Measurements from ENCODE around the gene GPC3. TPM values are rescaled to one million over a fixed set of nuclear protein-coding genes. Genes with fewer than 3 reads are reported as not detected.

Gene GPC3
- total and polyA plus RNA-seq, 2 donors = 22.1 to 192 TPM

GRCh38 chrX:133661962-133662839, 323.2 kb downstream of the GPC3 start:
- Histone ChIP-seq H3K36me3 (ENCODE audit: insufficient read depth) (no peaks in the 10 kb centered on the region), H3K4me3 (ENCODE audit: low read depth, low read length) (no peak overlapping the region), H3K27ac (ENCODE audit: low read depth) (no peak overlapping the region), H3K4me1 (ENCODE audit: insufficient read depth) (no peaks in the 10 kb centered on the region)
- no peak for DNase-seq (ENCODE audit: extremely low spot score)
- WGBS = 82% methylated on average over 3 of the region's 3 CpGs

DNA sequence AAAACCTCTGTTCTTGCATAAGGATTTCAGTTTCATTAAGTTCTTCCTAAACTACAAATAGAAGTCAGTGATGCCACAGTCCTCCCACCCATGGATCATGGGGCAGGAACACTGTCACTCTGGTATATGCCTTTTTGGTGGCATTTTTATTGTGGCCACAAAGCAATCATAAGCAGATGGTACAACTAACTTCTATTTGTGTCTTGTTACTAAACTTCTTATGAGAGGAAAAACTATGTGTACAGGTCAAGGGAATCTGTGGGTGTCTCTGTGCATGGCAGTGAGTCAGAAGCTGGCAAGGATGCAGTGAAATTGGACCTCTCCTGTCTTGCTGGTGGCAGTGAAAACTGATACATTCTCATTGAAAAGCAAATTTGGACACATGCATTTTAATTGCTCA, 325.1 kb downstream of the GPC3 start:
- H3K4me3 ChIP-seq (ENCODE audit: low read depth, low read length) = no peak overlapping the region
- H3K36me3 ChIP-seq (ENCODE audit: insufficient read depth) = no peaks in the 10 kb centered on the region
- H3K27ac ChIP-seq (ENCODE audit: low read depth) = no peak overlapping the region
- no peak for DNase-seq (ENCODE audit: extremely low spot score)
- H3K4me1 ChIP-seq (ENCODE audit: insufficient read depth) = no peaks in the 10 kb centered on the region

DNA sequence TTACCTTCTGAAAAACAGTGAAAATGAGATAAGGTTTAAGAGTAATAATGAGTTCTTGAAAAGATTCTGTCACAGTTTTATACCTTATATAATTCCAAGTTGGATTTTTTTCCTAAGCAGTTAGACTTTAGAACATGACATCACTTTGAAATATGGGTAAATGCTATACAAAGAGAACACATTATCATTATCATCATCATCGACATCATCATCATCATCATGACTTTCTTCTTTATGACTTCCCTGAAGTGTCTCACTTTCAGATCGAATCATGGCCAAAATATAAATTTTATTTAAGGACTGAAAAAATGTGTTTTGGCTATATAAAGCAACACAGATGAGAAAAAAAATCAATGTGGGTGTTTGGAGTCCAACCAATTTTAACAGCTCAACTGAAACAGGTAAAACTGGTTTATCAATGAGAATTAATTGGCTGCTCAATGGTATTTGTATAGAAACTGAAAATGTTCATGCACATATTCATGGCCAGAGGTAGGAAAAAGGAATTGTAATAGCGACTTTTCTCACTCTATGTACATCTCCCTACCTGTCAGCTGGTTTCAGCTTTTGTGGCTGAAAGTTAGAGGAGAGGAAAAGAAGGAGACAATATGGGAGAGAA, 327.0 kb downstream of the GPC3 start:
- no peak overlapping the region for H3K27ac ChIP-seq (ENCODE audit: low read depth)
- H3K4me1 ChIP-seq (ENCODE audit: insufficient read depth) = no peaks in the 10 kb centered on the region
- 86% methylated on average over 3 of the region's 3 CpGs for WGBS
- no peak overlapping the region for H3K4me3 ChIP-seq (ENCODE audit: low read depth, low read length)
- no peaks in the 10 kb centered on the region for H3K36me3 ChIP-seq (ENCODE audit: insufficient read depth)
- no peak for DNase-seq (ENCODE audit: extremely low spot score)

GRCh38 chrX:133655275-133656265, 329.8 kb downstream of the GPC3 start:
- no peaks in the 10 kb centered on the region for H3K36me3 ChIP-seq (ENCODE audit: insufficient read depth)
- no peaks in the 10 kb centered on the region for H3K4me1 ChIP-seq (ENCODE audit: insufficient read depth)
- H3K4me3 ChIP-seq (ENCODE audit: low read depth, low read length) = no peak overlapping the region
- no peak overlapping the region for H3K27ac ChIP-seq (ENCODE audit: low read depth)
- 71% methylated on average over 2 of the region's 2 CpGs for WGBS
- no peak for DNase-seq (ENCODE audit: extremely low spot score)

DNA sequence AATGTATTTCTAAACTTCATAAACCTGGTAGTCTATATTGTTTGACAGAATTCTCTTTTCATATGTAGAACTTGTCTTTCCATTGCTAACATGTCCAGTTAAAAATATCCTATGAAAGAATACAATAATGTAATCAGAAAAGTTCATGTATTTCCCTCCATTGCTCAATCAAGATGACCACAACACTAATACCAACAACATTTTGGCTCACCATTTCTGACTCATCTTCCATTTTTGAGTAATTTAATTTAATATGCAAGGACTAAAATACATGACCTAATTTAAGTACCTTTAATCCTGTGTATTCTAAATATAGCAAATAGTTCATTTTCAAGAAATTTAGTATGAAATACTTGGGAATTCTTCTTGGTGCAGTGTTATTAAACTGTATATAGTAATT, 330.6 kb downstream of the GPC3 start:
- H3K4me1 ChIP-seq (ENCODE audit: insufficient read depth) = no peaks in the 10 kb centered on the region
- H3K4me3 ChIP-seq (ENCODE audit: low read depth, low read length) = no peak overlapping the region
- no peaks in the 10 kb centered on the region for H3K36me3 ChIP-seq (ENCODE audit: insufficient read depth)
- DNase-seq (ENCODE audit: extremely low spot score) = no peak
- H3K27ac ChIP-seq (ENCODE audit: low read depth) = no peak overlapping the region

- no peaks in the 10 kb centered on the region for H3K36me3 ChIP-seq (ENCODE audit: insufficient read depth)
- 97% methylated on average over 2 of the region's 2 CpGs for WGBS
- no peak overlapping the region for H3K4me3 ChIP-seq (ENCODE audit: low read depth, low read length)
Measured at GRCh38 chrX:133653358-133653757, 332.0 kb downstream of the GPC3 start.

DNA sequence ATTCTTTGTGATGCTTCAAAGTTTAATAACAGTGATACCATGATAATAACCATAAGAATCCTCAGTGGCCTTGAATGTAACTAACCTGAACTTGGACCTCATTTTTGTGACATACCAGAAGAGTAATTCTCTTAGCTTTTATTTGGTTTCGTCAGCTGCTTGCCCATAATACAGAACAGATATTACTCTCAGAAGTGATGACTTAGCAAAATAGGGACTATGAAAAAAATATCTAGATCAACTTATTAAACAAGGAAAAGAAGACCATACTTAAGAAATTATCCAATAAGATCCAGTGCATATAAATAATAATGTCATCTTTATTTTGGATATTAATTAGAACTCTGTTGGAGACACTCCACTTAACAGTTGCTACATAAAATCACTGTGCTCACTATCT, 333.2 kb downstream of the GPC3 start:
- Histone ChIP-seq H3K4me3 (ENCODE audit: low read depth, low read length) (no peak overlapping the region), H3K27ac (ENCODE audit: low read depth) (no peak overlapping the region), H3K36me3 (ENCODE audit: insufficient read depth) (no peaks in the 10 kb centered on the region), H3K4me1 (ENCODE audit: insufficient read depth) (no peaks in the 10 kb centered on the region)
- WGBS = 98% methylated on average over 1 of the region's 1 CpG
- no peak for DNase-seq (ENCODE audit: extremely low spot score)

More at GRCh38 chrX:133653358-133653757, 332.0 kb downstream of the GPC3 start:
- Histone ChIP-seq H3K4me1 (ENCODE audit: insufficient read depth) (no peaks in the 10 kb centered on the region), H3K27ac (ENCODE audit: low read depth) (no peak overlapping the region)
- DNase-seq (ENCODE audit: extremely low spot score) = no peak

DNA sequence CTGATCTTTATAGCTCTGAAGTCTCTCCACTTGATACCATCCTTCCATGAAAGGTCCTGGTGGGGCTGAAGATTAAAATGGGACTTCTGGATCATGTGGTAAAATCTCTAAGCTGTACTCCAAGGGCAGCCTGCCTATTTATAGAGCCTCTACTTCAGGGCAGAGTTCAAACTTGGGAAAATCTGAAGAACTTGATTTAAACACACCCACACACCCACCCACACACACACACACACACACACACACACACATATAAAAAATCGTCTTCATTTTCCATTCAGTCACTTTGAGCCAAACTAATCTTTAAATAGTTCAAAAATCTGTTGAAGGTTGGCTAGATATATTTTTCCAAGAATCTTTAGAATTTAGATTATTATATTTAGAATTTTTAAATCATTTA, 335.2 kb downstream of the GPC3 start:
- no peak overlapping the region for H3K4me3 ChIP-seq (ENCODE audit: low read depth, low read length)
- WGBS = 38% methylated on average over 1 of the region's 1 CpG
- no peak for DNase-seq (ENCODE audit: extremely low spot score)
- H3K4me1 ChIP-seq (ENCODE audit: insufficient read depth) = no peaks in the 10 kb centered on the region
- H3K36me3 ChIP-seq (ENCODE audit: insufficient read depth) = no peaks in the 10 kb centered on the region
- no peak overlapping the region for H3K27ac ChIP-seq (ENCODE audit: low read depth)

DNA sequence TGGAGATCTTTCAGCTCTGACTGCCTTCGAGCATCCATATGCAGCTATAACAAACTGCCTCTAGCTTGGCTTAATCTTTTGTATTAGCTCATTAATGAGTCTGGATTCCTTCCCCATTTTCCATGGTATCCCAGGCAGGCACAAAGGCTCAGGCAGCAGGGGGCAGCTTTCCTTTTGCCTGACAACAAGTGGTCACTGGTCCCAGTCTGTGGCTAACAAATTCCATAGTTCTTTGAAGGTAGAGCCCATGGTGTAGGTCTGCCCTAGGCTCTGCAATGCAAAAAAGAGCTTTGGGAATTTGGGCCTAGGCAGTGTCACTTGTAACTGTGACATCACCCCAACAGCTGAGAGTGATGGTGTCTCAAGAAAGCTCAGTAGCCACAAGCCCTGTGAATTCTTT, 335.7 kb downstream of the GPC3 start:
- Histone ChIP-seq H3K4me3 (ENCODE audit: low read depth, low read length) (no peak overlapping the region), H3K27ac (ENCODE audit: low read depth) (no peak overlapping the region), H3K4me1 (ENCODE audit: insufficient read depth) (no peaks in the 10 kb centered on the region), H3K36me3 (ENCODE audit: insufficient read depth) (no peaks in the 10 kb centered on the region)
- WGBS = 89% methylated on average over 1 of the region's 1 CpG
- DNase-seq (ENCODE audit: extremely low spot score) = no peak

GRCh38 chrX:133648594-133648993, 336.8 kb downstream of the GPC3 start:
- no peak overlapping the region for H3K27ac ChIP-seq (ENCODE audit: low read depth)
- no peak for DNase-seq (ENCODE audit: extremely low spot score)
- no peak overlapping the region for H3K4me3 ChIP-seq (ENCODE audit: low read depth, low read length)
- H3K4me1 ChIP-seq (ENCODE audit: insufficient read depth) = no peaks in the 10 kb centered on the region
- no peaks in the 10 kb centered on the region for H3K36me3 ChIP-seq (ENCODE audit: insufficient read depth)
- WGBS = 82% methylated on average over 4 of the region's 4 CpGs

GRCh38 chrX:133646719-133647116, 338.7 kb downstream of the GPC3 start:
- no peak overlapping the region for H3K27ac ChIP-seq (ENCODE audit: low read depth)
- DNase-seq (ENCODE audit: extremely low spot score) = no peak
- no peak overlapping the region for H3K4me3 ChIP-seq (ENCODE audit: low read depth, low read length)
- no peaks in the 10 kb centered on the region for H3K36me3 ChIP-seq (ENCODE audit: insufficient read depth)
- whole genome bisulfite sequencing = 86% methylated on average over 3 of the region's 3 CpGs
- H3K4me1 ChIP-seq (ENCODE audit: insufficient read depth) = no peaks in the 10 kb centered on the region

DNA sequence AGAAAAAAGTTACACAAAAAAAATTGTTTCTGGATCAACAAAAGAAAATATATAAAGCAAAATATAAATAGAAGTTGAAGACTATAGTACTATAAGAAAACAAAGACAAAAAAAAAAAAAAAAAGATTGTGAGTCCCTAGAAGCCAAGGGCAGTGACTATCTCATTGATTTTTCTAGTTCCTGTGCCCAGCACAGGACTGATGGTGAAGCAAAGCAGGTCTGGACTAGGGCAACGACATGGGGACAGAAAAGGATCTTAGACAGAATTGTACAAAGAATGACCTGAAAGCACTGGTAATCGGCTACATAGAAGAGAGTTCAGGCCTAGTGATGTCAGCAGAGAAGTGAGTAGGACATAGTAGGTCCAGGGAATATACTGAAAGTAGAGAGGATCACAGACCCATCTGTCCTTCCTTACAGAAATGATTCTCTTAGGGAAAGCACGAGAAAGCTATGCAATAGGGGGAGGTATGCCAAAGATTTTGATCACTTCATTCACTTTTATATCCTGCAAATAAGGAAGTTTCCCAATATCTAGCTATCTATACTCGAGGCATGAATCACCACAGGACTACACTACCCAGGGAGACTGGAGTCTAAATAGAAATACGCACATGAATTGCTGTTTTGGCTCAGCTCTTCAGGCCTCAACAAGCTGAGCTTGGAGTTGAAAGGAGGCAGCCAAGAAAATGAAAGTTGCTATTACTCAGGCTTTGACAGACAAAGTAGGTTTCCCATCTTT, 339.2 kb downstream of the GPC3 start:
- Histone ChIP-seq H3K36me3 (ENCODE audit: insufficient read depth) (no peaks in the 10 kb centered on the region), H3K27ac (ENCODE audit: low read depth) (no peak overlapping the region), H3K4me3 (ENCODE audit: low read depth, low read length) (no peak overlapping the region), H3K4me1 (ENCODE audit: insufficient read depth) (no peaks in the 10 kb centered on the region)
- DNase-seq (ENCODE audit: extremely low spot score) = no peak
- 60% methylated on average over 5 of the region's 5 CpGs for WGBS

GRCh38 chrX:133645256-133645655, 340.1 kb downstream of the GPC3 start:
- 55% methylated on average over 6 of the region's 6 CpGs for WGBS
- no peaks in the 10 kb centered on the region for H3K36me3 ChIP-seq (ENCODE audit: insufficient read depth)
- H3K4me1 ChIP-seq (ENCODE audit: insufficient read depth) = no peaks in the 10 kb centered on the region
- no peak for DNase-seq (ENCODE audit: extremely low spot score)
- H3K27ac ChIP-seq (ENCODE audit: low read depth) = no peak overlapping the region
- H3K4me3 ChIP-seq (ENCODE audit: low read depth, low read length) = no peak overlapping the region
